Left kidney (tissue), 2 donors: Measurements from ENCODE around the gene CBX6. TPM values are rescaled to one million over a fixed set of nuclear protein-coding genes. Genes with fewer than 3 reads are reported as not detected.
"Not testable (repeated sequence)": the region's sequence is repeated elsewhere in the genome, so short reads cannot be mapped to it uniquely, and the experiment has no call there.

Source experiments
- DNase-seq: peaks from one replicate; pipeline ENCODE4 v3.0.0-alpha.2; 2013
- polyA plus RNA-seq: library from polyadenylated mRNA; unstranded; fragments of 120-200 nt; gene quantifications from one replicate; pipeline ENCODE4 v1.2.1, GENCODE V29; 2013; ENCODE audit not compliant: insufficient read length

CBX6 gene
- polyA plus RNA-seq, 1 donor = 35.9 TPM

- no peak for DNase-seq
Observed at GRCh38 chr22:38861927-38862326, 10.1 kb downstream of the CBX6 start.

GRCh38 chr22:38861170-38861876, 10.7 kb downstream of the CBX6 start:
- no peak for DNase-seq

GRCh38 chr22:38860283-38861169, 11.5 kb downstream of the CBX6 start:
- DNase-seq = no peak

GRCh38 chr22:38859581-38860282, 12.3 kb downstream of the CBX6 start:
- DNase-seq = no peak

GRCh38 chr22:38858492-38858891, 13.5 kb downstream of the CBX6 start:
- DNase-seq = no peak

GRCh38 chr22:38854476-38854875, 17.5 kb downstream of the CBX6 start:
- DNase-seq = not testable (repeated sequence)

- not testable (repeated sequence) for DNase-seq
Observed at GRCh38 chr22:38853883-38854282, 18.1 kb downstream of the CBX6 start.

- DNase-seq = no peak
Observed at GRCh38 chr22:38853196-38853651, 18.8 kb downstream of the CBX6 start.

- DNase-seq = no peak
Observed at GRCh38 chr22:38852522-38852921, 19.5 kb downstream of the CBX6 start.

- no peak for DNase-seq
Observed at GRCh38 chr22:38850941-38851849, 20.8 kb downstream of the CBX6 start.

GRCh38 chr22:38850399-38850798, 21.6 kb downstream of the CBX6 start:
- DNase-seq = no peak

- no peak for DNase-seq
Observed at GRCh38 chr22:38849811-38850210, 22.2 kb downstream of the CBX6 start.

GRCh38 chr22:38846412-38846811, 25.6 kb downstream of the CBX6 start:
- no peak for DNase-seq

GRCh38 chr22:38845004-38845740, 26.8 kb downstream of the CBX6 start:
- DNase-seq = no peak

GRCh38 chr22:38844315-38845003, 27.6 kb downstream of the CBX6 start:
- DNase-seq = no peak

- peak; percentile 43 for DNase-seq
Observed at GRCh38 chr22:38843657-38844314, 28.2 kb downstream of the CBX6 start, which contains the start of gene NPTXR. Gene NPTXR, minus strand, starts transcription at chr22:38844028.

- DNase-seq = peak; percentile 50
Observed at GRCh38 chr22:38843201-38843656, 28.8 kb downstream of the CBX6 start.

- DNase-seq = no peak
Observed at GRCh38 chr22:38842512-38843200, 29.4 kb downstream of the CBX6 start.

- DNase-seq = no peak
Observed at GRCh38 chr22:38841635-38842034, 30.4 kb downstream of the CBX6 start.
